Neural progenitor cell (in vitro differentiated cells): ENCODE measurements around the gene OR11H6. TPM values are rescaled to one million over a fixed set of nuclear protein-coding genes. Genes with fewer than 3 reads are reported as not detected.
"Not testable (repeated sequence)": the region's sequence is repeated elsewhere in the genome, so short reads cannot be mapped to it uniquely, and the experiment has no call there.

Experiments used
- DNase-seq: peaks from one replicate; pipeline ENCODE4 v3.0.0-alpha.2; 2016; ENCODE audit warnings: low spot score
- H2AFZ ChIP-seq: fragments of 200-600 bp; sonication (generic); replicated peaks from 2 replicates; pipeline ENCODE4 v1.6.1; 2016; ENCODE audit warnings: antibody characterized with exemption
- H3F3A ChIP-seq: fragments of 200-600 bp; sonication (generic); 2 replicates; pipeline ENCODE4 v1.6.1; 2016; ENCODE audit warnings: antibody characterized with exemption, low read depth
- H3K27ac ChIP-seq: fragments of 200-600 bp; sonication (generic); 2 replicates; pipeline ENCODE4 v1.5.1; 2016; ENCODE audit warnings: mild to moderate bottlenecking
- H3K27me3 ChIP-seq: fragments of 200-600 bp; sonication (generic); 2 replicates; pipeline ENCODE4 v1.6.1; 2016; ENCODE audit warnings: mild to moderate bottlenecking, moderate library complexity
- H3K36me3 ChIP-seq: fragments of 200-600 bp; sonication (generic); 2 replicates; pipeline ENCODE4 v1.5.1; 2016
- H3K4me1 ChIP-seq: fragments of 200-600 bp; sonication (generic); 2 replicates; pipeline ENCODE4 v1.6.1; 2016; ENCODE audit warnings: mixed run types
- H3K4me2 ChIP-seq: fragments of 200-600 bp; sonication (generic); 2 replicates; pipeline ENCODE4 v1.6.1; 2016
- H3K4me3 ChIP-seq: fragments of 200-600 bp; sonication (generic); 2 replicates; pipeline ENCODE4 v1.5.1; 2016
- H3K79me2 ChIP-seq: fragments of 200-600 bp; sonication (generic); 2 replicates; pipeline ENCODE4 v1.6.1; 2016; ENCODE audit warnings: low read depth
- H3K9ac ChIP-seq: fragments of 200-600 bp; sonication (generic); 2 replicates; pipeline ENCODE4 v1.6.1; 2016
- H3K9me3 ChIP-seq: fragments of 200-600 bp; sonication (generic); 2 replicates; pipeline ENCODE4 v1.5.1; 2016; ENCODE audit warnings: low read depth
- H4K20me1 ChIP-seq: fragments of 200-600 bp; sonication (generic); 2 replicates; pipeline ENCODE4 v1.6.1; 2016; ENCODE audit warnings: low read depth
- H3K27ac Mint-ChIP-seq: 3 replicates; pipeline ENCODE4 v1.8.0; 2021; ENCODE audit warnings: mixed read lengths
- H3K27me3 Mint-ChIP-seq: 2 replicates; pipeline ENCODE4 v1.8.0; 2022; ENCODE audit warnings: low read depth, mild to moderate bottlenecking, inconsistent platforms, moderate library complexity, mixed read lengths; ENCODE audit not compliant: insufficient read depth
- H3K36me3 Mint-ChIP-seq: 3 replicates; pipeline ENCODE4 v1.8.0; 2021; ENCODE audit warnings: mixed read lengths
- H3K4me1 Mint-ChIP-seq: 3 replicates; pipeline ENCODE4 v1.8.0; 2021; ENCODE audit warnings: mixed read lengths
- H3K4me3 Mint-ChIP-seq: 3 replicates; pipeline ENCODE4 v1.8.0; 2021; ENCODE audit warnings: mild to moderate bottlenecking, moderate library complexity, mixed read lengths
- H3K9me3 Mint-ChIP-seq: 3 replicates; pipeline ENCODE4 v1.8.0; 2020; ENCODE audit warnings: mixed read lengths
- CTCF ChIP-seq: fragments of 200-600 bp; sonication (generic); IDR thresholded peaks from 2 replicates; pipeline ENCODE4 v1.5.1; 2017; ENCODE audit warnings: antibody characterized with exemption, mild to moderate bottlenecking
- EZH2 ChIP-seq: fragments of 200-600 bp; sonication (generic); IDR thresholded peaks from 2 replicates; pipeline ENCODE4 v1.6.1; 2017; ENCODE audit warnings: antibody characterized with exemption, mild to moderate bottlenecking, moderate library complexity
- EZH2phosphoT487 ChIP-seq: fragments of 200-600 bp; sonication (generic); IDR thresholded peaks from 2 replicates; pipeline ENCODE4 v1.6.1; 2017; ENCODE audit warnings: antibody characterized with exemption
- total RNA-seq: library from RNA; depleted of rRNA; stranded (reverse); fragments of >200 nt; gene quantifications from 2 replicates; pipeline ENCODE4 v1.2.3, GENCODE V29; 2015; ENCODE audit warnings: low replicate concordance

The OR11H6 gene
- total RNA-seq, 1 donor from 2014 or later = not detected

DNA sequence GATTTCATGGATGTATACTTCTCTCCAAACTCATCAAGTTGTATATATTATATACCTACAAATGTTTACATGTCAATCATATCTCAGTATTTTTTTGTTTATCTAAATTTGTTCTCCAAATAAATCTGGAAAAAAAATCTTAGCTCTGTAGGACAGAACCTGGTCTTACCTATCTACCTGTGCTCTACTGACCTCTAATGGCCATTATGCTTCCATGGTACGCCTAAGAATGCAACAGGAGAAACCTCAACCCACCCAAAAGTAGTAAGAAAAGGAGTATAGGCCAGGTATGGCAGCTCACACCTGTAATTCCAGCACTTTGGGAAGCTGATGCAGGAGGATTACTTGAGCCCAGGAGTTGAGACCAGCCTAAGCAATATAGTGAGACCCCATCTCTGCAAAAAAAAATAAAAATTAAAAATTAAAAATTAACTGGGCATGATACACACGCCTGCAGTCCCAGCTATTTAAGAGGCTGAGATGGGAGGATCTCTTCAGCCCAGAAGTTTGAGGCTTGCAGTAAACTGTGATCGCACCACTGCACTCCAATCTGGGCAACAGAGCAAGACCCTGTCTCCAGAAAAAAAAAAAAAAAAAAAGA, 24.2 kb downstream of the OR11H6 start:
- DNase-seq = no peak
- no peak overlapping the region for H3K9ac ChIP-seq
- no peaks in the 10 kb centered on the region for H3K79me2 ChIP-seq
- no peaks in the 10 kb centered on the region for H3F3A ChIP-seq
- no peak overlapping the region for H3K27ac ChIP-seq
- no peak overlapping the region for H3K4me3 ChIP-seq
- no peaks in the 10 kb centered on the region for H4K20me1 ChIP-seq
- H3K27me3 ChIP-seq = no peaks in the 10 kb centered on the region
- H2AFZ ChIP-seq = no peak overlapping the region
- H3K27ac Mint-ChIP-seq = no peak overlapping the region
- no peaks in the 10 kb centered on the region for H3K4me1 ChIP-seq
- peaks cover 42% of the 10 kb centered on the region for H3K9me3 ChIP-seq
- H3K27me3 Mint-ChIP-seq = no peaks in the 10 kb centered on the region
- TF ChIP-seq EZH2 (no peak), CTCF (peak; percentile 17), EZH2phosphoT487 (no peak)
- H3K36me3 ChIP-seq = no peaks in the 10 kb centered on the region
- H3K4me1 Mint-ChIP-seq = no peaks in the 10 kb centered on the region
- H3K9me3 Mint-ChIP-seq = peaks cover 11% of the 10 kb centered on the region
- no peak overlapping the region for H3K4me2 ChIP-seq
- H3K36me3 Mint-ChIP-seq = no peaks in the 10 kb centered on the region
- no peak overlapping the region for H3K4me3 Mint-ChIP-seq

- Histone ChIP-seq H3K9me3 (no peaks in the 10 kb centered on the region), H3K36me3 (no peaks in the 10 kb centered on the region), H2AFZ (no peak overlapping the region), H4K20me1 (no peaks in the 10 kb centered on the region), H3K9ac (no peak overlapping the region), H3K4me1 (no peaks in the 10 kb centered on the region), H3K27me3 (no peaks in the 10 kb centered on the region), H3F3A (no peaks in the 10 kb centered on the region), H3K4me2 (no peak overlapping the region), H3K27ac (no peak overlapping the region), H3K79me2 (no peaks in the 10 kb centered on the region), H3K4me3 (no peak overlapping the region)
- no peaks in the 10 kb centered on the region for H3K27me3 Mint-ChIP-seq
- DNase-seq = no peak
- no peak overlapping the region for H3K27ac Mint-ChIP-seq
- TF ChIP-seq CTCF (no peak), EZH2 (no peak), EZH2phosphoT487 (no peak)
- no peaks in the 10 kb centered on the region for H3K36me3 Mint-ChIP-seq
- no peak overlapping the region for H3K4me3 Mint-ChIP-seq
- no peaks in the 10 kb centered on the region for H3K9me3 Mint-ChIP-seq
- peaks cover 6% of the 10 kb centered on the region for H3K4me1 Mint-ChIP-seq
Observed at GRCh38 chr14:20262642-20263128, 39.2 kb downstream of the OR11H6 start.

- H3K4me1 ChIP-seq, H3K27me3 ChIP-seq, H2AFZ ChIP-seq, H3K4me3 ChIP-seq, H3K9me3 ChIP-seq, H3K79me2 ChIP-seq, DNase-seq, H3K27ac ChIP-seq, H4K20me1 ChIP-seq, H3K9ac ChIP-seq, H3K36me3 Mint-ChIP-seq, H3K4me3 Mint-ChIP-seq, H3K9me3 Mint-ChIP-seq, H3K27me3 Mint-ChIP-seq, H3F3A ChIP-seq, H3K27ac Mint-ChIP-seq, H3K4me1 Mint-ChIP-seq, H3K4me2 ChIP-seq, H3K36me3 ChIP-seq: not testable (repeated sequence)
Observed at GRCh38 chr14:20264361-20264760, 40.9 kb downstream of the OR11H6 start.

GRCh38 chr14:20274062-20274461, 50.6 kb downstream of the OR11H6 start:
- Mint-ChIP-seq H3K9me3 (peaks cover 30% of the 10 kb centered on the region), H3K27me3 (peaks cover 3% of the 10 kb centered on the region), H3K4me3 (no peak overlapping the region), H3K36me3 (peaks cover 13% of the 10 kb centered on the region), H3K27ac (no peak overlapping the region), H3K4me1 (peaks cover 2% of the 10 kb centered on the region)
- Histone ChIP-seq H3K4me3 (no peak overlapping the region), H3K9me3 (peaks cover 14% of the 10 kb centered on the region), H3K4me2 (no peak overlapping the region), H3K27me3 (no peaks in the 10 kb centered on the region), H2AFZ (no peak overlapping the region), H3K36me3 (no peaks in the 10 kb centered on the region), H3K27ac (no peak overlapping the region), H3F3A (no peaks in the 10 kb centered on the region), H3K4me1 (no peaks in the 10 kb centered on the region), H3K9ac (no peak overlapping the region), H3K79me2 (no peaks in the 10 kb centered on the region), H4K20me1 (no peaks in the 10 kb centered on the region)
- no peak for TF ChIP-seq EZH2phosphoT487
- TF ChIP-seq EZH2 = no peak
- TF ChIP-seq CTCF = no peak
- DNase-seq = no peak
